Cardiac fibroblast (primary cell): ENCODE results near the gene PYGL.
"Not testable (repeated sequence)": the region's sequence is repeated elsewhere in the genome, so short reads cannot be mapped to it uniquely, and the experiment has no call there.

Source experiments
- DNase-seq, 2 donors: peaks; one replicate each; pipeline versions ENCODE4 v3.0.0 to v3.0.0-alpha.2; 2010; ENCODE audit warnings: low read depth in 2 of 2
- H3K4me3 ChIP-seq, 2 donors: replicated peaks in 1 of 2; 1 replicate in 1 of 2; 2 replicates in 1 of 2; pipeline ENCODE4 v1.5.1; 2011; ENCODE audit warnings: low read depth in 2 of 2, low read length in 2 of 2, mild to moderate bottlenecking in 2 of 2, moderate library complexity in 1 of 2
- CTCF ChIP-seq: IDR thresholded peaks from one replicate; pipeline ENCODE4 v1.5.1; 2011; ENCODE audit warnings: low read depth, mild to moderate bottlenecking, low read length, inconsistent platforms

Gene PYGL

GRCh38 chr14:50944647-50945413, 547 bp upstream of the PYGL start:
- TF ChIP-seq CTCF, result no peak
- peak overlapping the region; percentile 83 to 90 for H3K4me3 ChIP-seq
- peak; percentile 55 to 63 for DNase-seq

- TF ChIP-seq CTCF, result no peak
- peak overlapping the region; percentile 83 to 90 for H3K4me3 ChIP-seq
- DNase-seq, result peak; percentile 46 to 81
Measured at GRCh38 chr14:50943261-50943942, 881 bp downstream of the PYGL start.

DNA sequence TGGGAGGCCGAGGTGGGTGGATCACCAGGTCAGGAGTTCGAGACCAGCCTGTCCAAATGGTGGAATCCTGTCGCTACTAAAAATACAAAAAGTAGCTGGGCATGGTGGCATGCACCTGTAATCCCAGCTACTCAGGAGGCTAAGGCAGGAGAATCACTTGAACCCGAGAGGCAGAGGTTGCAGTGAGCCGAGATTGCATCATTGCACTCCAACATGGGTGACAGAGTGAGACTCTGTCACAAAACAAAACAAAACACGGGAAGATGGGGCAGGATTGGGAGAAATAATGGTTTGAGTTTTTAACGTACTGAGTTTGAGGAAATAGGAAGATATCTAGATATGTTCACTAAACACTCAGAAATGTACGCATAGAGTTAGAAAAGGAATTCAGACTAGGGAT, 2.6 kb downstream of the PYGL start:
- DNase-seq, result not testable (repeated sequence)

GRCh38 chr14:50941151-50941550, 3.1 kb downstream of the PYGL start:
- TF ChIP-seq CTCF, result no peak
- no peak overlapping the region for H3K4me3 ChIP-seq
- DNase-seq, result no peak

More for the DNA sequence above, 2.6 kb downstream of the PYGL start:
- not testable (repeated sequence) for H3K4me3 ChIP-seq

- DNase-seq, result no peak
- no peak for TF ChIP-seq CTCF
- no peak overlapping the region for H3K4me3 ChIP-seq
Measured at GRCh38 chr14:50937800-50938199, 6.5 kb downstream of the PYGL start.

DNA sequence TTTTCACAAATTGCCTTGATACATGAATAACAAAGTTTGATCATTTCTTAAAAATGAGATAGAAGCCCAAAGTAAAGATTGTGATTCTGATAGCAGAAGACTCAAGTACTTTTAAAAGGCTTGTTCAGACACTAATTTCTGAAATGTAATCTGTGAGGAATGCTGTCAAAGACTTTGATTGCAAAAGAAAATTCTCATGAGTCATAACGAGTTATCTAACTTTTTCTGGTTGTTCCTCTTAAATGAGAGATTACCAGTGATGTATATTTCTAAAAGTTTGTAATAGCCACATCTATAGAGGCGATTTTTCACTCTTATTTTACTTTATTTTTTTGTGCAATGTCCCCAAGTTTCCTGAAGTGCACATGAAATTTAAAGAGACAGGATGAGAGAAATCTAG, 7.0 kb downstream of the PYGL start:
- TF ChIP-seq CTCF, result no peak
- no peak overlapping the region for H3K4me3 ChIP-seq
- peak; percentile 53 to 69 for DNase-seq

- TF ChIP-seq CTCF, result no peak
- H3K4me3 ChIP-seq, result no peak overlapping the region
- no peak for DNase-seq
Measured at GRCh38 chr14:50936882-50937281, 7.4 kb downstream of the PYGL start.
